Measurements from ENCODE around the gene MEF2C.

The MEF2C gene

GRCh38 chr5:88768411-88768810 lies 114.6 kb downstream of the MEF2C start:
- no peak overlapping the region for H3K27ac ChIP-seq (ENCODE audit: low read depth, low read length)
- H4K20me1 ChIP-seq (ENCODE audit: control insufficient read depth, insufficient read depth, low read depth, low read length), result no peaks in the 10 kb centered on the region; the same call in 1 of the 2 replicates
- peaks cover 81% of the 10 kb centered on the region for H3K79me2 ChIP-seq (ENCODE audit: control insufficient read depth, low read length)

GRCh38 chr5:88765798-88766197 lies 117.2 kb downstream of the MEF2C start:
- peaks cover 64% of the 10 kb centered on the region for H3K79me2 ChIP-seq (ENCODE audit: control insufficient read depth, low read length)

More at GRCh38 chr5:88768411-88768810, 114.6 kb downstream of the MEF2C start:
- Histone ChIP-seq H3K27me3 (ENCODE audit: control insufficient read depth, low read length) (no peaks in the 10 kb centered on the region), H3K9me2 (replicated peaks; ENCODE audit: control insufficient read depth, low read length) (no peaks in the 10 kb centered on the region), H3F3A (ENCODE audit: control insufficient read depth, insufficient read depth) (no peaks in the 10 kb centered on the region), H3K4me3 (ENCODE audit: low read length) (no peak overlapping the region), H3K4me1 (ENCODE audit: control insufficient read depth, low read length) (peaks cover 8% of the 10 kb centered on the region; the same call in 1 of the 2 replicates), H3K9me3 (ENCODE audit: control insufficient read depth, insufficient read depth, low read length) (no peaks in the 10 kb centered on the region), H3K4me2 (ENCODE audit: low read length) (no peak overlapping the region), H3K36me3 (ENCODE audit: control insufficient read depth, low read length) (peaks cover 87% of the 10 kb centered on the region)
- TF ChIP-seq CTCF (IDR thresholded peaks at IDR 0.05; ENCODE audit: low read depth, low read length, poor library complexity, severe bottlenecking) (no peak), EZH2phosphoT487 (IDR thresholded peaks at IDR 0.05; ENCODE audit: borderline replicate concordance, low read length) (no peak)

GRCh38 chr5:88765171-88765570 lies 117.8 kb downstream of the MEF2C start:
- no peaks in the 10 kb centered on the region for H3K4me1 ChIP-seq (ENCODE audit: control insufficient read depth, low read length)
- TF ChIP-seq CTCF (IDR thresholded peaks at IDR 0.05; ENCODE audit: low read depth, low read length, poor library complexity, severe bottlenecking) (no peak), EZH2phosphoT487 (IDR thresholded peaks at IDR 0.05; ENCODE audit: borderline replicate concordance, low read length) (no peak)
- no peak overlapping the region for H3K4me3 ChIP-seq (ENCODE audit: low read length)
- peaks cover 80% of the 10 kb centered on the region for H3K36me3 ChIP-seq (ENCODE audit: control insufficient read depth, low read length)
- H3K4me2 ChIP-seq (ENCODE audit: low read length), result no peak overlapping the region
- H3K79me2 ChIP-seq (ENCODE audit: control insufficient read depth, low read length), result peaks cover 58% of the 10 kb centered on the region
- H3K9me3 ChIP-seq (ENCODE audit: control insufficient read depth, insufficient read depth, low read length), result no peaks in the 10 kb centered on the region
- no peaks in the 10 kb centered on the region; the same call in none of the 2 replicates for H4K20me1 ChIP-seq (ENCODE audit: control insufficient read depth, insufficient read depth, low read depth, low read length)
- no peaks in the 10 kb centered on the region for H3K27me3 ChIP-seq (ENCODE audit: control insufficient read depth, low read length)
- no peaks in the 10 kb centered on the region for H3F3A ChIP-seq (ENCODE audit: control insufficient read depth, insufficient read depth)
- no peak overlapping the region for H3K27ac ChIP-seq (ENCODE audit: low read depth, low read length)
- H3K9me2 ChIP-seq (replicated peaks; ENCODE audit: control insufficient read depth, low read length), result no peaks in the 10 kb centered on the region

More at GRCh38 chr5:88765798-88766197, 117.2 kb downstream of the MEF2C start:
- H3K4me3 ChIP-seq (ENCODE audit: low read length), result no peak overlapping the region
- no peaks in the 10 kb centered on the region; the same call in 1 of the 2 replicates for H3K4me1 ChIP-seq (ENCODE audit: control insufficient read depth, low read length)
- H3K4me2 ChIP-seq (ENCODE audit: low read length), result no peak overlapping the region
- H3K9me2 ChIP-seq (replicated peaks; ENCODE audit: control insufficient read depth, low read length), result no peaks in the 10 kb centered on the region
- H3K36me3 ChIP-seq (ENCODE audit: control insufficient read depth, low read length), result peaks cover 80% of the 10 kb centered on the region
- no peaks in the 10 kb centered on the region for H3F3A ChIP-seq (ENCODE audit: control insufficient read depth, insufficient read depth)
- no peaks in the 10 kb centered on the region for H3K9me3 ChIP-seq (ENCODE audit: control insufficient read depth, insufficient read depth, low read length)
- TF ChIP-seq CTCF (IDR thresholded peaks at IDR 0.05; ENCODE audit: low read depth, low read length, poor library complexity, severe bottlenecking) (no peak), EZH2phosphoT487 (IDR thresholded peaks at IDR 0.05; ENCODE audit: borderline replicate concordance, low read length) (no peak)
- H4K20me1 ChIP-seq (ENCODE audit: control insufficient read depth, insufficient read depth, low read depth, low read length), result no peaks in the 10 kb centered on the region; the same call in 1 of the 2 replicates
- H3K27ac ChIP-seq (ENCODE audit: low read depth, low read length), result no peak overlapping the region
- no peaks in the 10 kb centered on the region for H3K27me3 ChIP-seq (ENCODE audit: control insufficient read depth, low read length)

All from DOHH2 (cell line).